OCI-LY7 (cell line): ENCODE measurements around the gene SRRM4. TPM values are rescaled to one million over a fixed set of nuclear protein-coding genes. Genes with fewer than 3 reads are reported as not detected.

Source experiments
- BruUV-seq: library from RNA; stranded (reverse); fragments of 400-500 nt; replicated peaks from 2 replicates; lab custom pipeline; 2021; lab: Mats Ljungman, UMichigan
- CTCF ChIA-PET: fragments of 300-600 bp; sonication (Branson Sonifier 250); formaldehyde crosslinking; loops from one replicate; lab custom pipeline; 2022; ENCODE audit warnings: antibody characterized with exemption; ENCODE audit not compliant: unreplicated experiment; lab: Charles Lee
- POLR2A ChIA-PET: fragments of 300-600 bp; sonication (Branson Sonifier 250); formaldehyde crosslinking; loops from one replicate; lab custom pipeline; 2022; ENCODE audit warnings: antibody characterized with exemption; lab: Charles Lee
- DNase-seq: peaks from one replicate; pipeline ENCODE4 v3.0.0-alpha.2; 2015; ENCODE audit warnings: low spot score
- H2AFZ ChIP-seq: fragments of 200-600 bp; sonication (generic), shearing (Covaris generic); 2 replicates; pipeline ENCODE4 v1.6.1; 2014; ENCODE audit warnings: mild to moderate bottlenecking, antibody characterized with exemption, low read length, moderate library complexity
- H3K27ac ChIP-seq: fragments of 200-600 bp; sonication (generic); 2 replicates; pipeline ENCODE4 v1.5.1; 2014; ENCODE audit warnings: mixed run types, low read depth, mild to moderate bottlenecking, moderate library complexity, low read length, inconsistent platforms; ENCODE audit not compliant: poor library complexity, severe bottlenecking
- H3K36me3 ChIP-seq: fragments of 200-600 bp; sonication (generic); 2 replicates; pipeline ENCODE4 v1.6.1; 2014; ENCODE audit warnings: mild to moderate bottlenecking, antibody characterized with exemption, low read length, moderate library complexity, mixed read lengths; ENCODE audit not compliant: insufficient read depth
- H3K4me1 ChIP-seq: fragments of 200-600 bp; sonication (generic); 2 replicates; pipeline ENCODE4 v1.5.1; 2014; ENCODE audit warnings: mild to moderate bottlenecking, low read length; ENCODE audit not compliant: insufficient read depth, poor library complexity, severe bottlenecking
- H3K4me2 ChIP-seq: fragments of 200-600 bp; sonication (generic); 2 replicates; pipeline ENCODE4 v1.6.1; 2014; ENCODE audit warnings: mild to moderate bottlenecking, low read length
- H3K4me3 ChIP-seq: fragments of 200-600 bp; sonication (generic); 2 replicates; pipeline ENCODE4 v1.5.1; 2014; ENCODE audit warnings: mild to moderate bottlenecking, low read depth, low read length; ENCODE audit not compliant: poor library complexity, severe bottlenecking
- H3K79me2 ChIP-seq: fragments of 200-600 bp; sonication (generic); 2 replicates; pipeline ENCODE4 v1.6.1; 2016; ENCODE audit warnings: low read depth, mild to moderate bottlenecking, low read length, moderate library complexity, mixed read lengths; ENCODE audit not compliant: insufficient read depth
- H3K9me2 ChIP-seq: fragments of 200-600 bp; sonication (generic); 2 replicates; pipeline ENCODE4 v1.6.1; 2016; ENCODE audit warnings: mild to moderate bottlenecking, low read length, mixed read lengths; ENCODE audit not compliant: insufficient read depth
- H3K9me3 ChIP-seq: fragments of 200-600 bp; sonication (generic); 2 replicates; pipeline ENCODE4 v1.6.1; 2014; ENCODE audit warnings: mild to moderate bottlenecking, mixed run types, low read length, mixed read lengths
- H4K20me1 ChIP-seq: fragments of 200-600 bp; sonication (generic); 2 replicates; pipeline ENCODE4 v1.6.1; 2014; ENCODE audit warnings: mild to moderate bottlenecking, antibody characterized with exemption, low read length, moderate library complexity, mixed read lengths; ENCODE audit not compliant: insufficient read depth
- EZH2phosphoT487 ChIP-seq: fragments of 200-600 bp; sonication (generic); IDR thresholded peaks from 2 replicates; pipeline ENCODE4 v1.6.1; 2018; ENCODE audit warnings: low read depth, borderline replicate concordance, mild to moderate bottlenecking, mixed run types, antibody characterized with exemption, low read length, moderate library complexity, mixed read lengths
- intact Hi-C: fragments of 100-400 bp; cut with micrococcal nuclease; formaldehyde crosslinking; loops from one replicate; pipeline ENCODE4 v1.10.0; 2022; ENCODE audit not compliant: unreplicated experiment
- total RNA-seq, 2 experiments: library from RNA; depleted of rRNA in 1 of 2; stranded (reverse); fragments of >200 nt in 1 of 2; shearing (Covaris generic) in 1 of 2; gene quantifications; 2 replicates each; pipeline ENCODE4 v1.2.3, GENCODE V29; 2014 to 2022
- TF ChIP-seq, protein P1 (sequence below): fragments of 200-600 bp; sonication (generic); conservative IDR thresholded peaks from 2 replicates; pipeline ENCODE4 v1.5.1; 2014; ENCODE audit warnings: mild to moderate bottlenecking, antibody characterized with exemption, low read length, moderate library complexity, mixed read lengths

SRRM4 gene
- total RNA-seq, 2 experiments from 2014 or later, result not detected

- no peaks in the 10 kb centered on the region for H4K20me1 ChIP-seq
- no peak overlapping the region for H3K4me2 ChIP-seq
- no peak overlapping the region for H2AFZ ChIP-seq
- H3K9me3 ChIP-seq, result no peaks in the 10 kb centered on the region
- no peak for DNase-seq
- H3K27ac ChIP-seq, result no peak overlapping the region
- no peaks in the 10 kb centered on the region for H3K4me1 ChIP-seq
- no peaks in the 10 kb centered on the region for H3K79me2 ChIP-seq
- CTCF ChIA-PET, result no interaction called here
- no peak for TF ChIP-seq EZH2phosphoT487
- TF ChIP-seq, protein P1, sequence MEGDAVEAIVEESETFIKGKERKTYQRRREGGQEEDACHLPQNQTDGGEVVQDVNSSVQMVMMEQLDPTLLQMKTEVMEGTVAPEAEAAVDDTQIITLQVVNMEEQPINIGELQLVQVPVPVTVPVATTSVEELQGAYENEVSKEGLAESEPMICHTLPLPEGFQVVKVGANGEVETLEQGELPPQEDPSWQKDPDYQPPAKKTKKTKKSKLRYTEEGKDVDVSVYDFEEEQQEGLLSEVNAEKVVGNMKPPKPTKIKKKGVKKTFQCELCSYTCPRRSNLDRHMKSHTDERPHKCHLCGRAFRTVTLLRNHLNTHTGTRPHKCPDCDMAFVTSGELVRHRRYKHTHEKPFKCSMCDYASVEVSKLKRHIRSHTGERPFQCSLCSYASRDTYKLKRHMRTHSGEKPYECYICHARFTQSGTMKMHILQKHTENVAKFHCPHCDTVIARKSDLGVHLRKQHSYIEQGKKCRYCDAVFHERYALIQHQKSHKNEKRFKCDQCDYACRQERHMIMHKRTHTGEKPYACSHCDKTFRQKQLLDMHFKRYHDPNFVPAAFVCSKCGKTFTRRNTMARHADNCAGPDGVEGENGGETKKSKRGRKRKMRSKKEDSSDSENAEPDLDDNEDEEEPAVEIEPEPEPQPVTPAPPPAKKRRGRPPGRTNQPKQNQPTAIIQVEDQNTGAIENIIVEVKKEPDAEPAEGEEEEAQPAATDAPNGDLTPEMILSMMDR, result no peak
- H3K4me3 ChIP-seq, result no peak overlapping the region
- no peaks in the 10 kb centered on the region for H3K36me3 ChIP-seq
- intact Hi-C loops, result no loop called here
- POLR2A ChIA-PET, result no interaction called here
- no TSS peak for BruUV-seq
- H3K9me2 ChIP-seq, result no peaks in the 10 kb centered on the region
Observed at GRCh38 chr12:119129827-119130434, 148.6 kb downstream of the SRRM4 start.

DNA sequence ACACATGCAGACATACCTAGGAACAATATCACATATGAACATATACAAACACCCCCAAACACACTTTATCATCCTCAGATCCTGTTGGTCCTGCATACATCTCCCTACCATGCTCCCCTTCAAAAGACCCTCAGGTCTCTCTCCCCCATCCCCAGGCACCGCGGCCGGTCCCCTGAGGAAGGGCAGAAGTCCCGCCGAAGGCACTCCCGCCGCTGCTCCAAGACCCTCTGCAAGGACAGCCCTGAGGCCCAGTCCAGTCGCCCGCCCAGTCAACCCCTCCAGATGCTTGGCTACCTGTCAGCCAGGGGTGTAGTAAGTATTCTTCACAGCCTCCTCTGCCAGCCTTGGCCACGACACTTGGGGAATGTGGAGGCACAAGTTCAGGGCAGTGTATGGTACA is 149.2 kb downstream of the SRRM4 start:
- intact Hi-C loops, result no loop called here

More for the DNA sequence above, 149.2 kb downstream of the SRRM4 start:
- no peak for DNase-seq
- TF ChIP-seq, protein P1, result no peak
- TF ChIP-seq EZH2phosphoT487, result no peak
- Histone ChIP-seq H3K79me2 (no peaks in the 10 kb centered on the region), H3K4me2 (no peak overlapping the region), H3K9me3 (no peaks in the 10 kb centered on the region), H2AFZ (no peak overlapping the region), H3K9me2 (no peaks in the 10 kb centered on the region), H4K20me1 (no peaks in the 10 kb centered on the region), H3K27ac (no peak overlapping the region), H3K4me1 (no peaks in the 10 kb centered on the region), H3K36me3 (no peaks in the 10 kb centered on the region), H3K4me3 (no peak overlapping the region)
- ChIA-PET CTCF (no interaction called here), POLR2A (no interaction called here)
- BruUV-seq, result no TSS peak
